Measurements from ENCODE around the gene CCR3. TPM values are rescaled to one million over a fixed set of nuclear protein-coding genes. Genes with fewer than 3 reads are reported as not detected.

CCR3 gene
- total and polyA plus RNA-seq, 7 donors, result 0.10 to 0.62 (median 0.44) TPM; not detected in 1

- H3K9me3 ChIP-seq, result no peaks in the 10 kb centered on the region
- TF ChIP-seq, protein P1, sequence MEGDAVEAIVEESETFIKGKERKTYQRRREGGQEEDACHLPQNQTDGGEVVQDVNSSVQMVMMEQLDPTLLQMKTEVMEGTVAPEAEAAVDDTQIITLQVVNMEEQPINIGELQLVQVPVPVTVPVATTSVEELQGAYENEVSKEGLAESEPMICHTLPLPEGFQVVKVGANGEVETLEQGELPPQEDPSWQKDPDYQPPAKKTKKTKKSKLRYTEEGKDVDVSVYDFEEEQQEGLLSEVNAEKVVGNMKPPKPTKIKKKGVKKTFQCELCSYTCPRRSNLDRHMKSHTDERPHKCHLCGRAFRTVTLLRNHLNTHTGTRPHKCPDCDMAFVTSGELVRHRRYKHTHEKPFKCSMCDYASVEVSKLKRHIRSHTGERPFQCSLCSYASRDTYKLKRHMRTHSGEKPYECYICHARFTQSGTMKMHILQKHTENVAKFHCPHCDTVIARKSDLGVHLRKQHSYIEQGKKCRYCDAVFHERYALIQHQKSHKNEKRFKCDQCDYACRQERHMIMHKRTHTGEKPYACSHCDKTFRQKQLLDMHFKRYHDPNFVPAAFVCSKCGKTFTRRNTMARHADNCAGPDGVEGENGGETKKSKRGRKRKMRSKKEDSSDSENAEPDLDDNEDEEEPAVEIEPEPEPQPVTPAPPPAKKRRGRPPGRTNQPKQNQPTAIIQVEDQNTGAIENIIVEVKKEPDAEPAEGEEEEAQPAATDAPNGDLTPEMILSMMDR (IDR thresholded peaks at IDR 0.05), result no peak
- H3K27me3 ChIP-seq (ENCODE audit: insufficient read depth in 3 of 3, low read length in 2 of 3), result no peaks in the 10 kb centered on the region
- H3K27ac ChIP-seq, result no peak overlapping the region
- DNase-seq (no peak), ATAC-seq (no peak)
- H3K36me3 ChIP-seq (ENCODE audit: insufficient read depth in 1 of 2, low read depth in 1 of 2), result no peaks in the 10 kb centered on the region
- WGBS, 3 donors, result 44 to 55% (median 45%) methylated on average over 2 of the region's 2 CpGs
- H3K4me3 ChIP-seq, result no peak overlapping the region
- H3K4me1 ChIP-seq, result no peaks in the 10 kb centered on the region
- intact Hi-C loops (cut with DNase I), result no loop called here
Observed at GRCh38 chr3:46209053-46209452, 33.2 kb upstream of the CCR3 start.

DNA sequence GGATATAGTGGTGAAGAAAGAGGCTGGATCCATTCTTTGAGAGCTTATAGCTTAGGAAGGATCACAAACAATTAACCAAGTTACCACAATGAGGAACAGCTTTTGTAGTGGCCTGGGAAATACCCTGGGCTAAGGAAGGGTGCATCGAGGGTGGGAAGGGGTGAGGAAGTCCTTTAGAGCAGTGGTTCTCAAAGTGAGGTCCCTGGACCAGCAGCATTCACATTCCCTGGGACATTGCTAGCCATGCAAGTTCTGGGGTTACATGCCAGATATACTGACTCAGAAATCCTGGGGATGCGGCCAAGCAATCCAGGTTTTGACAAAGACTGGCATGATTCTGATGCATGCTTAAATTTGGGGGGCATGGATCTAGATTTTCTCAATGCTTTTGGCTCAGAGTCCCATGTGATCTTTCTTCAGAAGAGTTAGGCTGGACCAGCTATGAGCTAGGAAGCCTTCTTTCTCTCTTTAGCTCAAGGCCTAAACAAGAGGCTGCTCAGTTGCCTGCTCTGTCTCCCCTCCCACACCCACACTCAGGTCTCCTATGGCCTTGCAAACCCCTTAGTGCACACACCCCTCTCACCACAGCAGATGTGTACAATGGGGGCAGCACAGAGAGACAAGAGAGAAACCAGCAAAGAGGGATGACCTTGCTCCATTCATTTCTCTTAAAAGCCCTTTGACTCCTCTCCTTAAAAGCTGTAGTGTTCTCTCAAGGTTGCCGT is 32.4 kb upstream of the CCR3 start:
- ATAC-seq (no peak), DNase-seq (no peak)
- intact Hi-C loops (cut with DNase I), result no loop called here
- H3K4me3 ChIP-seq, result no peak overlapping the region
- H3K36me3 ChIP-seq (ENCODE audit: insufficient read depth in 1 of 2, low read depth in 1 of 2), result no peaks in the 10 kb centered on the region
- H3K27me3 ChIP-seq (ENCODE audit: insufficient read depth in 3 of 3, low read length in 2 of 3), result no peaks in the 10 kb centered on the region
- no peaks in the 10 kb centered on the region for H3K9me3 ChIP-seq
- no peak overlapping the region for H3K27ac ChIP-seq
- TF ChIP-seq, protein P1 (IDR thresholded peaks at IDR 0.05), result no peak
- H3K4me1 ChIP-seq, result no peaks in the 10 kb centered on the region
- 59 to 78% (median 63%) methylated on average over 3 of the region's 3 CpGs for WGBS, 3 donors

- DNase-seq, result no peak
- Histone ChIP-seq H3K27ac (no peak overlapping the region), H3K4me3 (no peak overlapping the region), H3K9me3 (no peaks in the 10 kb centered on the region), H3K4me1 (no peaks in the 10 kb centered on the region), H3K36me3 (ENCODE audit: insufficient read depth in 1 of 2, low read depth in 1 of 2) (no peaks in the 10 kb centered on the region), H3K27me3 (ENCODE audit: insufficient read depth in 3 of 3, low read length in 2 of 3) (peaks cover 0 to 2% (median 0%) of the 10 kb centered on the region in 3 donors)
- intact Hi-C loops (cut with DNase I), result no loop called here
- no peak for ATAC-seq
- WGBS, 3 donors, result 74 to 83% (median 76%) methylated on average over 6 of the region's 6 CpGs
- TF ChIP-seq, protein P1 (IDR thresholded peaks at IDR 0.05), result no peak
Observed at GRCh38 chr3:46212101-46212500, 30.2 kb upstream of the CCR3 start.

DNA sequence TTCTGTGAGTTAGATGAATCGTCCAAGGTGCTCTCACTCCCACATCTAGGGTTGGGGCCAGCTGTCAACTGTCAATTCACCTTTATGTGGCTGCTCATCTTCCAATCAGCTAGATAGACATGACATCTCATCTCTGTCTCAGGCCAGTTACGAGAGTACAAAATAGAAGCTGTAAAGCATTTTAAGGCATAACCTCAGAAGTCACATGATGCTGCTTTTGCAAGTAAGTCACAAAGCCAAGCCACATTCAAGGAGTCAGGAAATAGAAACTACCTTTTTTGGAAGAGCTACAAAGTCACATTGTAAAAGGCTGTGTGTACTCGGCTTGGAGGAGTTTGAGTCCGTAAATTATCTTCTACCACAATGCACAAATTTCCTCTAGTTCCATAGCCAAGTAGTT is 29.1 kb upstream of the CCR3 start:
- H3K4me3 ChIP-seq, result no peak overlapping the region
- H3K27ac ChIP-seq, result no peak overlapping the region
- no peak for DNase-seq
- TF ChIP-seq, protein P1 (IDR thresholded peaks at IDR 0.05), result no peak
- no peaks in the 10 kb centered on the region for H3K36me3 ChIP-seq (ENCODE audit: insufficient read depth in 1 of 2, low read depth in 1 of 2)
- ATAC-seq, result no peak
- peaks cover 0 to 2% (median 0%) of the 10 kb centered on the region in 3 donors for H3K27me3 ChIP-seq (ENCODE audit: insufficient read depth in 3 of 3, low read length in 2 of 3)
- H3K4me1 ChIP-seq, result no peaks in the 10 kb centered on the region
- WGBS, 3 donors, result 71 to 83% (median 78%) methylated on average over 4 of the region's 4 CpGs
- no peaks in the 10 kb centered on the region for H3K9me3 ChIP-seq
- intact Hi-C loops (cut with DNase I), result no loop called here
